Astrocyte of the cerebellum (primary cell): Measurements from ENCODE around the gene SMIM3.

Experiments used
- DNase-seq: peaks from one replicate; pipeline ENCODE4 v3.0.0-alpha.2; 2011; ENCODE audit warnings: low read depth
- H3K4me3 ChIP-seq: 2 replicates; pipeline ENCODE4 v1.5.1; 2011; ENCODE audit warnings: mild to moderate bottlenecking, low read depth, low read length, moderate library complexity
- in situ Hi-C: cut with HindIII; loops from 2 replicates; pipeline ENCODE4 v1.10.0; 2017; ENCODE audit warnings: low sequenced_read_pairs
- TF ChIP-seq, protein P1 (sequence below): IDR thresholded peaks from 2 replicates; pipeline ENCODE4 v1.5.1; 2012; ENCODE audit warnings: low read length, low read depth, moderate library complexity, mild to moderate bottlenecking; ENCODE audit errors: missing control alignments

The SMIM3 gene

DNA sequence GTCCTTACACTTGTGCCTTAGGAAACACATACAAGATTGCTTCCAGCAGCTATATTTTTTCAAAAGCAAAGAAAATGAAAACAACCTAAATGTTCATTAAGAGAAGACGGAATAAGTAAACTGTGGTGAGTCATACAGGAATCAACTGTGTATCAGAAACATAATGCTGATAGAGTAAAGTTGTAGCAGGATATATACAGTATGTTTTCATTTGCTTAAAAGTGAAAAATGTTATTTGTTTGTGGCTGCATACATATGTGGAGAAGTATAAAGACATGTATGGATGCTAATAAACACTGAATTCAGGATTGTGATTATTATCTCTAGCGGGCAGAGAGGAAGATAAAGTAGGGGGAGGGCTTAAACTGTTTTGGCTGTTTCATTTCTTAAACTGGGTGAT is 28.1 kb upstream of the SMIM3 start:
- no peak overlapping the region for H3K4me3 ChIP-seq
- DNase-seq: no peak
- in situ Hi-C loops: no loop called here
- TF ChIP-seq, protein P1, sequence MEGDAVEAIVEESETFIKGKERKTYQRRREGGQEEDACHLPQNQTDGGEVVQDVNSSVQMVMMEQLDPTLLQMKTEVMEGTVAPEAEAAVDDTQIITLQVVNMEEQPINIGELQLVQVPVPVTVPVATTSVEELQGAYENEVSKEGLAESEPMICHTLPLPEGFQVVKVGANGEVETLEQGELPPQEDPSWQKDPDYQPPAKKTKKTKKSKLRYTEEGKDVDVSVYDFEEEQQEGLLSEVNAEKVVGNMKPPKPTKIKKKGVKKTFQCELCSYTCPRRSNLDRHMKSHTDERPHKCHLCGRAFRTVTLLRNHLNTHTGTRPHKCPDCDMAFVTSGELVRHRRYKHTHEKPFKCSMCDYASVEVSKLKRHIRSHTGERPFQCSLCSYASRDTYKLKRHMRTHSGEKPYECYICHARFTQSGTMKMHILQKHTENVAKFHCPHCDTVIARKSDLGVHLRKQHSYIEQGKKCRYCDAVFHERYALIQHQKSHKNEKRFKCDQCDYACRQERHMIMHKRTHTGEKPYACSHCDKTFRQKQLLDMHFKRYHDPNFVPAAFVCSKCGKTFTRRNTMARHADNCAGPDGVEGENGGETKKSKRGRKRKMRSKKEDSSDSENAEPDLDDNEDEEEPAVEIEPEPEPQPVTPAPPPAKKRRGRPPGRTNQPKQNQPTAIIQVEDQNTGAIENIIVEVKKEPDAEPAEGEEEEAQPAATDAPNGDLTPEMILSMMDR: no peak

DNA sequence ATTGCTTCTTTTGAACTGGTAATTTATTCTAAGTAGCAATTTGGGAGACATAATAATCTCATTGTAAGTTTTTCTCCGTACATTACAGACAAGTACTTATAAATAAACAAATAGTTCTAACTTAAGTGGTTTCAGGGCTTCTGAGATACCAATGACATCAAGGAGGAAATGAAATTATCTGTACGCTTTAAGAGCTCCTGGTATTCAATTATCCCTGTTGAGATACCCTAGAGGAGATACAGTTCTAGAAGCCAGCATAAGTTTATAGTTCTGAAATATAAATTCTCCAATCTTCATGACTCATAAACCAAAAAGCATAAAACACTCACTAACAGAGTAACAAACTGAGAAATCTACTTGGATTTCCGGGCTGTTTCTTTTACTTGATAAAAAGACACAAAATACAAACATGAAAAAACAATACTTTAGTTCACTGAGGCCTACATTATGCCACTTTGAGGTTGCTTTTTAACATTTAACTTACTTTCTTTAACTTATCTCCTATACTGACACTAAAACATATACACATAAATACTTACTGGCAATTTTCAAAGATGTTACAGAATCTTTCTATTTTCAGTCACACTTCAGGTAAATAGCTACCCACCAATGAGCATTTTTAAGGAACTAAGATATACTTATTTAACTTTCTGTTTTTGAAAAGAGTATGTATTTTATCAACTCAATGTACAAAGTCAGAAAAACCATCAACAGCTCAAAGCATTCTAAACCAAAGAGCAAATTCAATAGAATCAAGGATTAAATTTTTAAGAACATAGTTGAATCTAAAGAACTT is 27.3 kb upstream of the SMIM3 start:
- H3K4me3 ChIP-seq: no peak overlapping the region
- in situ Hi-C loops: no loop called here
- TF ChIP-seq, protein P1: no peak
- no peak for DNase-seq

- no peak overlapping the region for H3K4me3 ChIP-seq
- in situ Hi-C loops: no loop called here
- TF ChIP-seq, protein P1: no peak
- no peak for DNase-seq
Observed at GRCh38 chr5:150753463-150753862, 25.1 kb upstream of the SMIM3 start.

- DNase-seq: no peak
- H3K4me3 ChIP-seq: no peak overlapping the region
- in situ Hi-C loops: no loop called here
- TF ChIP-seq, protein P1: no peak
Observed at GRCh38 chr5:150753863-150754262, 24.7 kb upstream of the SMIM3 start.

- peak overlapping the region; percentile 65 for H3K4me3 ChIP-seq
- DNase-seq: no peak
- TF ChIP-seq, protein P1: no peak
- in situ Hi-C loops: no loop called here
Observed at GRCh38 chr5:150757087-150757649, 21.4 kb upstream of the SMIM3 start.

GRCh38 chr5:150758203-150758530 is 20.4 kb upstream of the SMIM3 start:
- in situ Hi-C loops: no loop called here
- TF ChIP-seq, protein P1: no peak
- DNase-seq: no peak
- H3K4me3 ChIP-seq: peak overlapping the region; percentile 65
